NB4 (cell line): ENCODE results near the gene ZFP62.

Source experiments
- DNase-seq: peaks from one replicate; pipeline ENCODE4 v3.0.0; 2010; ENCODE audit warnings: low read depth
- H3K4me3 ChIP-seq: one replicate; pipeline ENCODE4 v1.5.1; 2011; ENCODE audit warnings: mild to moderate bottlenecking, low read depth, low read length, moderate library complexity
- MYC ChIP-seq: IDR thresholded peaks from 2 replicates; pipeline ENCODE4 v1.6.1; 2011; ENCODE audit warnings: low read depth, low read length
- POLR2A ChIP-seq: IDR thresholded peaks from 2 replicates; pipeline ENCODE4 v1.6.1; 2011; ENCODE audit warnings: mild to moderate bottlenecking; ENCODE audit not compliant: insufficient read length; ENCODE audit errors: extremely low read depth
- TF ChIP-seq, protein P1 (sequence below): IDR thresholded peaks from one replicate; pipeline ENCODE4 v1.5.1; 2012; ENCODE audit warnings: low read depth, low read length
- TF ChIP-seq, protein P2 (sequence below): IDR thresholded peaks from 2 replicates; pipeline ENCODE4 v1.6.1; 2011; ENCODE audit warnings: low read depth, low read length

ZFP62 gene

DNA sequence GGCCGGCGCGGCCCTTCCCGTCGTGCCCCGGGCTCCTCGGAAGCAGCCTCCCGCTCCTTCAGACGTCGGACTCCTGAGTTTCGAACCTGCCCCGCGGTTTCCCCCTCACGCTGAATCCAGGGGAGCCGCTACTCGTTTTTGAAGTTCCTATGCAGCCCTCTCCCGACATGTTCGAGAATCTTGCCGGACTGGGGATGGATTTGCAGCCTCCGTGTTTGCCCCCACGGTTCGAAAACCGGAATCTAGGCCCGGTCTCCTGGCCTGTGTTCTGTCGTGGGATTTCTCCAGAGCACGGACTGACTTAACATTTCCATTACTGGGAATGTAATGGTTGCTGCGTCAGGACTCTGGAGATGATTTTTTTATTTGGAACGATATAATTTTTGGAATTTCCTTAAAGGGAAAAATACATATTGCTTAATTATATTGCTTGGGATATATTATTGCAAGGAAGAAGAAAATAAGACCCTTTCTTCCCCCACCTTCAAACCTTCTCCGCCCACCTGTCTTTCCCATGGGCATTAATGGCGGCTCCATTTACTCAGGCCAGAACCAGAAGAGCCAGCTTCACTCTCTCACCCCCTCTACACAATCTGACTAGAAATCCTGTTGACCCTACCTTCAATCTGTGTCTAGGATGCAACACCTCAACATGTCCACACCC lies 50.0 kb downstream of the ZFP62 start:
- peak overlapping the region; percentile 73 for H3K4me3 ChIP-seq
- peak; percentile 72 for DNase-seq
- peak; percentile 43; the same call in 1 of the 2 replicates for TF ChIP-seq MYC
- TF ChIP-seq, protein P1, sequence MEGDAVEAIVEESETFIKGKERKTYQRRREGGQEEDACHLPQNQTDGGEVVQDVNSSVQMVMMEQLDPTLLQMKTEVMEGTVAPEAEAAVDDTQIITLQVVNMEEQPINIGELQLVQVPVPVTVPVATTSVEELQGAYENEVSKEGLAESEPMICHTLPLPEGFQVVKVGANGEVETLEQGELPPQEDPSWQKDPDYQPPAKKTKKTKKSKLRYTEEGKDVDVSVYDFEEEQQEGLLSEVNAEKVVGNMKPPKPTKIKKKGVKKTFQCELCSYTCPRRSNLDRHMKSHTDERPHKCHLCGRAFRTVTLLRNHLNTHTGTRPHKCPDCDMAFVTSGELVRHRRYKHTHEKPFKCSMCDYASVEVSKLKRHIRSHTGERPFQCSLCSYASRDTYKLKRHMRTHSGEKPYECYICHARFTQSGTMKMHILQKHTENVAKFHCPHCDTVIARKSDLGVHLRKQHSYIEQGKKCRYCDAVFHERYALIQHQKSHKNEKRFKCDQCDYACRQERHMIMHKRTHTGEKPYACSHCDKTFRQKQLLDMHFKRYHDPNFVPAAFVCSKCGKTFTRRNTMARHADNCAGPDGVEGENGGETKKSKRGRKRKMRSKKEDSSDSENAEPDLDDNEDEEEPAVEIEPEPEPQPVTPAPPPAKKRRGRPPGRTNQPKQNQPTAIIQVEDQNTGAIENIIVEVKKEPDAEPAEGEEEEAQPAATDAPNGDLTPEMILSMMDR, result no peak
- TF ChIP-seq, protein P2, sequence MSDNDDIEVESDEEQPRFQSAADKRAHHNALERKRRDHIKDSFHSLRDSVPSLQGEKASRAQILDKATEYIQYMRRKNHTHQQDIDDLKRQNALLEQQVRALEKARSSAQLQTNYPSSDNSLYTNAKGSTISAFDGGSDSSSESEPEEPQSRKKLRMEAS, result peak; percentile 25; the same call in 1 of the 2 replicates

DNA sequence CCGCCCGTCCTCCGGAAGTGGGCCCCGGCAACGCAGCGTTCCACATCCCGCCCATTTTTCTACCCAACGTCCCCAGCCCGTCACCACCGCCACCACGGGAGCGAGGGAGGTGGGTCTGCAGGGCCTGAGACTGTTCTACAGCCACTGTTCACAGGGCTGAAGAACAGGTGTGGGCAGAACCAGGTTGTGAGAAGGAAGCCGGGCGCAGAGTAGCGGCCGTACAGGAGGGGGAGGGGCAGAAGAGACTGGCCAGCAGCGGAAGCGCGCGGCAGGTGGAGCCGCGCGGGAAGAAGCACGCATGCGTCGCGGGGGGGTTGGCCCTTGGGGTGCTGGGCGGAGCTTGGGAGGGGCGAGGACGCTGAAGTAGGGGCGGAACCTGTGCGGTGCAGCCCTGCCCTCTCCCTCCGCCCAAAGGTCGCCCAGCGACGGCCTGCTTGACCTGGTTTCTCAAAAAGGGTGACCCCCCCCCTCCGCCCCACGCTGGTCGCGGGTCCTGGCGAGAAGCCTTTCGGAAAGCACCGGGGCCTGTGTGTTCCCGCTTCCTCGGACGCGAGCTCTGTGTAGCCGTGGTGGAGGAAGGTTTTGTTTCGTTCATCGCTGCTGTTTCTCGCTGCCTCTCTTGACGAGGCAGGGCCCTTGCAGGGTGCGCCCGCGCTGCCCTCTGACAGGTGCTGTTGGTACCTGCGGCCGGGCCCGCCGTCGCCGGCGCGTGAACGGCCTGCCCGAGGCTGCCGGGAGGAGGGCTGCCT lies 50.7 kb downstream of the ZFP62 start:
- DNase-seq, result peak; percentile 95
- TF ChIP-seq, protein P1, result no peak
- TF ChIP-seq POLR2A, result peak; percentile 78
- TF ChIP-seq, protein P2, result no peak
- TF ChIP-seq MYC, result peak; percentile 65
- peak overlapping the region; percentile 73 for H3K4me3 ChIP-seq

DNA sequence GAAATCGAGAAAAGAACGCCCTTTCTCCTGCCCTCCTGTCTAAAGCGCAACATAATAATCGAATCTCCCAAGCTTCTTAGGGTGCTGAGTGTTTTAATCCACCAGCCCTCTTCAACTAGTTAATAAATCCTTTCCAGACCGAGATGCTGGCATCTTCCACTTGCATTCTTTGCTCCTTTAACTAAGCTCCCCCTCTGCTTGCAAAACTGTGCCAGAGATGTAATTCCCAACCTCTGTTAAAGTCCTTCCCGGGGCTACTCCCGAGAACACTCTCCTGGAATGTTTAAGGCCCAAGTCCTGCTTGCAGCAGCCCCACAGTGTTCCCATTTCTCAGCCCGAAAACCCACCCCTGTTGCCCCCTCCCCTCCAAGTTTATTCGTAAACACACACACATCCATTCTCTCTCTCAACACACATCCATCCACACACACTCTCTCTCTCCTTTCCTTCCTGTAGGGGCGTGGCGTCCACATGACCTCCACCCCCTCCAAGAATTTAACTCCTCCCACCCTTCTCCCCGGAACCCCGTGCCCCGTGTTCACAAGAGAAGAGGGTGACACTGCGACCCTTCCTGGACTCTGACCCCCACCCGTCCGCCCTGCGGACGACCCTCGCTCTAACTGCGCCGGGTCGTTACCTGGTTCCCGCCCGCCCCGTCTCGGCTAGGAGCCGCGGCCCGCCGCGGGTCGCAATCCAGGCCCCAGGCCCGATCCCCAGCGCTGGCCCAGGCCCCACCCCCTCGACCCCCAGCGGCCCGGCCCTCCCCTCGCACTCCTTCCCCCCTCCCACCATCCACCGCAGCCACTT lies 51.5 kb downstream of the ZFP62 start:
- H3K4me3 ChIP-seq, result peak overlapping the region; percentile 84
- peak; percentile 91 for DNase-seq
- TF ChIP-seq, protein P1, result no peak
- 0 out of 2 replicates have a peak, but pooled peaks have one; percentile 48 for TF ChIP-seq MYC
- TF ChIP-seq, protein P2, result peak; percentile 78
- TF ChIP-seq POLR2A, result no peak

DNA sequence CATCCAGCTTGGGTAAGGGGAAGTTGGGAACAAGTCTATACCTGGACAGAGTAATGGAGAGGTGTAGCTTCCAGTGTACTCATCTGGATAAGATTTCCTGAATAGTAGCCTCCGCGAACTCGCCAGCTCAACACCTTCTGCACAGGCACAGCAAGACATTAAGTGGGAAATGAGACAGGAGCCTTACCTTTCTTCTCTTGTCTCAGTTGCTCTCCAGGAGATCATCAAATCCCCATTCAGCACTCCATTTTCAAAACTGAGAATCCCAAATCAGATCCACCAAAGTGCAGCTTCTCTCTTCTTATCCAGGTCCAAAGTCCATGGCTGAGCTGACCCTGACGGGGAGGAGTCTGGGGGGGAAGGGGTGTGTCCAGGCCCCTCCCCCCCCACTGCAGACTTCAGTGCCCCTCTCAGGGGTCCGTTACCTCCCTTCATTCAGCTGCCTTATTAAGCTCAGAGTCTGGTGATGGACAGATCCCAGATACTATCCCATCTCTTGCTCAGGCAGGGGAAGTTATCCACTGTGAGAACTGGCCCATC lies 52.5 kb downstream of the ZFP62 start:
- DNase-seq, result no peak
- TF ChIP-seq, protein P1, result no peak
- TF ChIP-seq, protein P2, result no peak
- TF ChIP-seq MYC (no peak), POLR2A (no peak)
- H3K4me3 ChIP-seq, result peak overlapping the region; percentile 84

DNA sequence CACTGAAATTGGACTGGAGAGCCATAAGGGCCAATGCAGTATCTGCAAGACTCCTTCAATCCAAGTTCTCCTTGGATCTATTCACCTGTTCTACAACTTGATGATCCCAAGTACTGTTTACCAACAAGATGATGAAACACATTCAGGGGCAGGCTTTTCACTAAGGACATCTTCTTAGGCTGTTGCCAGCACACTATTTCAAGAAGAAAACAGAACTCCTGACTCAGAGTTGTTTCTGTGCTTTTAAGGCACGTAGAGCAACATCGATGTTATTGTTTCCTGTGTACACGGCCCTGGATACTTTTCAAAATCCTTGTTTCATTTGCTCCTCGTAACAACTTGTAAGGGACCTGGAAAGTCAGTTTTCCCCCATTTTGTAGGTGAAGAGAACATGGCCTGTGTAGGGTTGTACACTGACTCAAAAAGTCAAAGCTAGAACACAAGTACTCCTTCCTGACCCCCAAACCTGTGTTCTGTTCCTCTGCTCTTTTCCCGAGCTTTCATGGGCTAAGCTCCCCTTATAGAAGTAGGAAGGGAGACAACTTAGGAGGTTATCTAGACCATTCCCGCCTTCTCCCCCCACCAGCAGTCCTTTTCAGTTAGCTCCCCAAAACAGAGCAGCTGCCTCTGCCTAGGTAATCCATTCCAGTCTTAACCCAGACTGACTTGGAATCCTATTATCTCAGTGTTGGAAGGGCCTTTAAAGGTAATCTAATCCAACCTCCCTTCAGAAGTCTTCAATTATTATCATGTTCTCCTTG lies 53.2 kb downstream of the ZFP62 start:
- no peak for DNase-seq
- no peak for TF ChIP-seq POLR2A
- TF ChIP-seq, protein P2, result no peak
- no peak for TF ChIP-seq MYC
- TF ChIP-seq, protein P1, result no peak
- peak overlapping the region; percentile 84 for H3K4me3 ChIP-seq
